GM12892 (cell line): ENCODE data around the gene SLC6A16.
"Not testable (repeated sequence)": the region's sequence is repeated elsewhere in the genome, so short reads cannot be mapped to it uniquely, and the experiment has no call there.

ENCODE experiments used
- DNase-seq: peaks from one replicate; pipeline ENCODE4 v3.0.0; 2011; ENCODE audit not compliant: insufficient read length
- FAIRE-seq: peaks from 2 replicates; lab custom pipeline; 2011; peaks lifted over from hg19 to GRCh38; lab: Jason Lieb, UNC
- POLR2A ChIP-seq: IDR thresholded peaks from 2 replicates; pipeline ENCODE4 v1.6.1; 2011; ENCODE audit warnings: low read depth, low read length, control low read depth
- POLR2AphosphoS5 ChIP-seq: IDR thresholded peaks from 2 replicates; pipeline ENCODE4 v1.6.1; 2011; ENCODE audit warnings: low read depth, low read length, control low read depth
- TAF1 ChIP-seq: IDR thresholded peaks from 2 replicates; pipeline ENCODE4 v1.6.1; 2011; ENCODE audit warnings: low read depth, mild to moderate bottlenecking, control low read depth, low read length, borderline replicate concordance

SLC6A16 gene

GRCh38 chr19:49309087-49309486 is 15.9 kb downstream of the SLC6A16 start:
- FAIRE-seq = no peak
- TF ChIP-seq TAF1 (no peak), POLR2AphosphoS5 (no peak), POLR2A (no peak)
- no peak for DNase-seq

GRCh38 chr19:49306734-49307133 is 18.3 kb downstream of the SLC6A16 start:
- not testable (repeated sequence) for DNase-seq, FAIRE-seq

GRCh38 chr19:49301866-49302252 is 23.1 kb downstream of the SLC6A16 start:
- TF ChIP-seq TAF1 = no peak
- TF ChIP-seq POLR2AphosphoS5 = no peak
- no peak for TF ChIP-seq POLR2A
- DNase-seq = no peak
- FAIRE-seq = no peak

- DNase-seq (peak; percentile 73), FAIRE-seq (peak; percentile 98)
These were observed 23.7 kb downstream of the SLC6A16 start for GRCh38 chr19:49301165-49301865.

GRCh38 chr19:49298653-49299052 is 26.3 kb downstream of the SLC6A16 start:
- not testable (repeated sequence) for FAIRE-seq, DNase-seq

More at GRCh38 chr19:49301165-49301865, 23.7 kb downstream of the SLC6A16 start:
- TF ChIP-seq TAF1 (no peak), POLR2AphosphoS5 (no peak), POLR2A (no peak)

GRCh38 chr19:49297403-49297802 is 27.6 kb downstream of the SLC6A16 start:
- TF ChIP-seq TAF1 (no peak), POLR2AphosphoS5 (no peak), POLR2A (no peak)
- FAIRE-seq = no peak
- no peak for DNase-seq

- TF ChIP-seq POLR2A (no peak), POLR2AphosphoS5 (no peak), TAF1 (no peak)
- DNase-seq (no peak), FAIRE-seq (no peak)
These were observed 29.6 kb downstream of the SLC6A16 start for GRCh38 chr19:49295208-49295880.

- TF ChIP-seq POLR2A = no peak
- TF ChIP-seq TAF1 = no peak
- TF ChIP-seq POLR2AphosphoS5 = no peak
- no peak for FAIRE-seq
- DNase-seq = no peak
These were observed 30.6 kb downstream of the SLC6A16 start for GRCh38 chr19:49294401-49294800.

GRCh38 chr19:49290517-49290916 is 34.5 kb downstream of the SLC6A16 start:
- TF ChIP-seq POLR2A (no peak), TAF1 (no peak), POLR2AphosphoS5 (no peak)
- no peak for FAIRE-seq
- DNase-seq = no peak

- not testable (repeated sequence) for DNase-seq, FAIRE-seq
These were observed 35.7 kb downstream of the SLC6A16 start for GRCh38 chr19:49289286-49289685.

GRCh38 chr19:49288205-49288604 is 36.8 kb downstream of the SLC6A16 start:
- DNase-seq, FAIRE-seq: not testable (repeated sequence)

GRCh38 chr19:49287141-49287770 is 37.7 kb downstream of the SLC6A16 start:
- no peak for FAIRE-seq
- no peak for DNase-seq
- TF ChIP-seq TAF1 (no peak), POLR2AphosphoS5 (no peak), POLR2A (no peak)
